Hepatocyte (in vitro differentiated cells): ENCODE data around the gene RNF112. TPM values are rescaled to one million over a fixed set of nuclear protein-coding genes. Genes with fewer than 3 reads are reported as not detected.
"Not testable (repeated sequence)": the region's sequence is repeated elsewhere in the genome, so short reads cannot be mapped to it uniquely, and the experiment has no call there.

Experiments used
- DNase-seq: peaks from one replicate; pipeline ENCODE4 v3.0.0-alpha.2; 2016; ENCODE audit warnings: low spot score
- H2AFZ ChIP-seq: fragments of 200-600 bp; sonication (generic); 2 replicates; pipeline ENCODE4 v1.6.0; 2016; ENCODE audit warnings: antibody characterized with exemption, mild to moderate bottlenecking
- H3K27ac ChIP-seq: fragments of 200-600 bp; sonication (generic); 2 replicates; pipeline ENCODE4 v1.5.1; 2016; ENCODE audit warnings: mild to moderate bottlenecking
- H3K27me3 ChIP-seq: fragments of 200-600 bp; sonication (generic); 2 replicates; pipeline ENCODE4 v1.6.1; 2016
- H3K36me3 ChIP-seq: fragments of 200-600 bp; sonication (generic); replicated peaks from 2 replicates; pipeline ENCODE4 v1.5.1; 2016; ENCODE audit warnings: low read depth; ENCODE audit not compliant: insufficient read depth
- H3K4me1 ChIP-seq: fragments of 200-600 bp; sonication (generic); 2 replicates; pipeline ENCODE4 v1.5.1; 2016; ENCODE audit warnings: mild to moderate bottlenecking, moderate library complexity; ENCODE audit not compliant: insufficient read depth
- H3K4me2 ChIP-seq: fragments of 200-600 bp; sonication (generic); 2 replicates; pipeline ENCODE4 v1.6.0; 2016
- H3K4me3 ChIP-seq: fragments of 200-600 bp; sonication (generic); 2 replicates; pipeline ENCODE4 v1.5.1; 2016; ENCODE audit warnings: mild to moderate bottlenecking
- H3K79me2 ChIP-seq: fragments of 200-600 bp; sonication (generic); 2 replicates; pipeline ENCODE4 v1.6.0; 2017; ENCODE audit warnings: mild to moderate bottlenecking
- H3K9me2 ChIP-seq: fragments of 200-600 bp; sonication (generic); replicated peaks from 2 replicates; pipeline ENCODE4 v1.6.0; 2017; ENCODE audit warnings: mild to moderate bottlenecking; ENCODE audit not compliant: insufficient read depth
- H3K9me3 ChIP-seq: fragments of 200-600 bp; sonication (generic); 2 replicates; pipeline ENCODE4 v1.5.1; 2016; ENCODE audit warnings: low read depth, mild to moderate bottlenecking
- H4K20me1 ChIP-seq: fragments of 200-600 bp; sonication (generic); 2 replicates; pipeline ENCODE4 v1.6.0; 2016; ENCODE audit warnings: mild to moderate bottlenecking; ENCODE audit not compliant: insufficient read depth, poor library complexity, severe bottlenecking
- EZH2 ChIP-seq: fragments of 200-600 bp; sonication (generic); IDR thresholded peaks from 2 replicates; pipeline ENCODE4 v1.6.1; 2016; ENCODE audit warnings: antibody characterized with exemption, mild to moderate bottlenecking, borderline replicate concordance
- EZH2phosphoT487 ChIP-seq: fragments of 200-600 bp; sonication (generic); IDR thresholded peaks from one replicate; pipeline ENCODE4 v1.6.1; 2018; ENCODE audit warnings: antibody characterized with exemption, mild to moderate bottlenecking, low read depth, moderate library complexity; ENCODE audit not compliant: unreplicated experiment, severe bottlenecking
- WGBS: methylation state at CpG from one replicate; pipeline ENCODE4 v1.1.6; 2016; ENCODE audit warnings: low lambda C conversion rate; ENCODE audit errors: missing lambda C conversion rate; 5-methylcytosine and 5-hydroxymethylcytosine counted together
- polyA plus RNA-seq: library from polyadenylated mRNA; unstranded; fragments of >200 nt; fragmentation: Nextera tagmentation; extraction: Ambion mirVana; gene quantifications from 2 replicates; pipeline ENCODE4 v1.2.1, GENCODE V29; 2016
- total RNA-seq: library from RNA; depleted of rRNA; stranded (reverse); fragments of >200 nt; gene quantifications from 2 replicates; pipeline ENCODE4 v1.2.3, GENCODE V29; 2014
- TF ChIP-seq, protein P1 (sequence below): fragments of 200-600 bp; sonication (generic); IDR thresholded peaks from 2 replicates; pipeline ENCODE4 v1.5.1; 2016; ENCODE audit warnings: antibody characterized with exemption, mild to moderate bottlenecking; ENCODE audit not compliant: poor library complexity

RNF112 gene
- total and polyA plus RNA-seq, 2 experiments from 2014 or later: 7.8 to 8.6 TPM

- peaks cover 3% of the 10 kb centered on the region for H3K9me3 ChIP-seq
- H4K20me1 ChIP-seq: no peaks in the 10 kb centered on the region
- H3K27me3 ChIP-seq: no peaks in the 10 kb centered on the region
- H3K4me3 ChIP-seq: no peak overlapping the region
- no peak overlapping the region for H3K4me2 ChIP-seq
- no peak overlapping the region for H2AFZ ChIP-seq
- 94% methylated on average over 1 of the region's 1 CpG for WGBS
- H3K9me2 ChIP-seq: no peaks in the 10 kb centered on the region
- H3K79me2 ChIP-seq: no peaks in the 10 kb centered on the region
- H3K27ac ChIP-seq: no peak overlapping the region
- no peaks in the 10 kb centered on the region for H3K36me3 ChIP-seq
- H3K4me1 ChIP-seq: peaks cover 10% of the 10 kb centered on the region
- no peak for DNase-seq
- no peak for TF ChIP-seq EZH2phosphoT487
- TF ChIP-seq, protein P1, sequence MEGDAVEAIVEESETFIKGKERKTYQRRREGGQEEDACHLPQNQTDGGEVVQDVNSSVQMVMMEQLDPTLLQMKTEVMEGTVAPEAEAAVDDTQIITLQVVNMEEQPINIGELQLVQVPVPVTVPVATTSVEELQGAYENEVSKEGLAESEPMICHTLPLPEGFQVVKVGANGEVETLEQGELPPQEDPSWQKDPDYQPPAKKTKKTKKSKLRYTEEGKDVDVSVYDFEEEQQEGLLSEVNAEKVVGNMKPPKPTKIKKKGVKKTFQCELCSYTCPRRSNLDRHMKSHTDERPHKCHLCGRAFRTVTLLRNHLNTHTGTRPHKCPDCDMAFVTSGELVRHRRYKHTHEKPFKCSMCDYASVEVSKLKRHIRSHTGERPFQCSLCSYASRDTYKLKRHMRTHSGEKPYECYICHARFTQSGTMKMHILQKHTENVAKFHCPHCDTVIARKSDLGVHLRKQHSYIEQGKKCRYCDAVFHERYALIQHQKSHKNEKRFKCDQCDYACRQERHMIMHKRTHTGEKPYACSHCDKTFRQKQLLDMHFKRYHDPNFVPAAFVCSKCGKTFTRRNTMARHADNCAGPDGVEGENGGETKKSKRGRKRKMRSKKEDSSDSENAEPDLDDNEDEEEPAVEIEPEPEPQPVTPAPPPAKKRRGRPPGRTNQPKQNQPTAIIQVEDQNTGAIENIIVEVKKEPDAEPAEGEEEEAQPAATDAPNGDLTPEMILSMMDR: no peak
- no peak for TF ChIP-seq EZH2
Measured at GRCh38 chr17:19443148-19443547, 32.1 kb downstream of the RNF112 start.

DNA sequence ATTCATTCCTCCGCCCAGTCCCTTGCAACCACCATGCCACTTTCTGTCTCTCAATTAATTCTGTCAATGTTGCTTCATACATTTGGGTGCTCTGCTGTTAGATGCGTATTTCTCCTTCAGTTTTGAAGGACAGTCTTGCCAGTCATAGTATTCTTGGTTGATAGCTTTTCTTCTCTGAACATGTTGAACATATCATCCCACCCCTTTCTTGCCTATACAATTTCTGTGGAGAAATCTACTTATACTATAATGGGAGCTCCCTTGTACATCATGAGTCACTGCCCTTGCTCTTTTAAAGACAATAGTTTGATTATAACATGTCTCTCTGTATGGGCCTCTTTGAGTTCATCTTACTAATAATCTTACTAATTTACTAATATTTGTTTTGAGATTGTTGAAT is 34.1 kb downstream of the RNF112 start:
- no peak for DNase-seq
- H3K36me3 ChIP-seq: no peaks in the 10 kb centered on the region
- no peaks in the 10 kb centered on the region for H3K9me2 ChIP-seq
- H3K27ac ChIP-seq: no peak overlapping the region
- no peak overlapping the region for H3K4me2 ChIP-seq
- H3K4me3 ChIP-seq: no peak overlapping the region
- H3K9me3 ChIP-seq: peaks cover 3% of the 10 kb centered on the region
- H4K20me1 ChIP-seq: no peaks in the 10 kb centered on the region
- no peak for TF ChIP-seq EZH2phosphoT487
- TF ChIP-seq EZH2: no peak
- H3K27me3 ChIP-seq: no peaks in the 10 kb centered on the region
- H2AFZ ChIP-seq: no peak overlapping the region
- 98% methylated on average over 2 of the region's 2 CpGs for WGBS
- H3K79me2 ChIP-seq: no peaks in the 10 kb centered on the region
- peaks cover 24% of the 10 kb centered on the region for H3K4me1 ChIP-seq

DNA sequence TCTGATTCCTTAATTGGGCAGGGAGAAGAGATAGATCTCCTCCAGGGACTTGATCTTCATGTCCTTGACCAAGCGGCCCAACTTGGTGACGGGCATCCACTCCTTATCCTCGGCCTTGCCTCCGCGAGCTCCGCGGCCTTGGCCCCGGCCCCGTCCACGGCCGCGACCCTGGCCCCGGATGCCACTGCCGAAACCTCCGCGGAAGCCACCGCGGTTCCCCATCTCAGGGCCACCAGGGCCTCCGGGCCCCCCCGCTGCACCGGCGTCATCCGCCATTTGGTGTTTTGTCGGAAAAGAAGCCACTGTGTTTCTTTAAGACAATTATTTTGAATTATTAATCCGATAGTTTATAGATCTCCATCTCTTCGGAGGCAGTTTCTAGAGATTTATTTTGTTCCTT is 35.5 kb downstream of the RNF112 start:
- H3K9me2 ChIP-seq, H3K36me3 ChIP-seq, H2AFZ ChIP-seq, H4K20me1 ChIP-seq, DNase-seq, H3K79me2 ChIP-seq, H3K27me3 ChIP-seq, H3K9me3 ChIP-seq, H3K4me3 ChIP-seq: not testable (repeated sequence)
- peak overlapping the region; percentile 32 for H3K4me2 ChIP-seq
- WGBS: 93% methylated on average over 21 of the region's 26 CpGs
- peaks cover 24% of the 10 kb centered on the region for H3K4me1 ChIP-seq
- peak overlapping the region; percentile 81 for H3K27ac ChIP-seq

GRCh38 chr17:19447085-19447583 is 36.1 kb downstream of the RNF112 start:
- no peak for TF ChIP-seq EZH2phosphoT487
- TF ChIP-seq, protein P1: peak; percentile 92
- H3K4me1 ChIP-seq: peaks cover 24% of the 10 kb centered on the region
- whole genome bisulfite sequencing: 35% methylated on average over 3 of the region's 3 CpGs
- H3K4me3 ChIP-seq: no peak overlapping the region
- H3K9me3 ChIP-seq: peaks cover 3% of the 10 kb centered on the region
- H4K20me1 ChIP-seq: no peaks in the 10 kb centered on the region
- peak overlapping the region; percentile 8 for H2AFZ ChIP-seq
- H3K4me2 ChIP-seq: peak overlapping the region; percentile 32
- H3K27me3 ChIP-seq: no peaks in the 10 kb centered on the region
- no peaks in the 10 kb centered on the region for H3K9me2 ChIP-seq
- no peaks in the 10 kb centered on the region for H3K79me2 ChIP-seq
- peak overlapping the region; percentile 81 for H3K27ac ChIP-seq
- DNase-seq: peak; percentile 86
- no peaks in the 10 kb centered on the region for H3K36me3 ChIP-seq
